Measurements from ENCODE around the gene TXNRD2.
A peak's percentile ranks its signal among the peaks of the same experiment; 100 is the strongest.

The TXNRD2 gene

DNA sequence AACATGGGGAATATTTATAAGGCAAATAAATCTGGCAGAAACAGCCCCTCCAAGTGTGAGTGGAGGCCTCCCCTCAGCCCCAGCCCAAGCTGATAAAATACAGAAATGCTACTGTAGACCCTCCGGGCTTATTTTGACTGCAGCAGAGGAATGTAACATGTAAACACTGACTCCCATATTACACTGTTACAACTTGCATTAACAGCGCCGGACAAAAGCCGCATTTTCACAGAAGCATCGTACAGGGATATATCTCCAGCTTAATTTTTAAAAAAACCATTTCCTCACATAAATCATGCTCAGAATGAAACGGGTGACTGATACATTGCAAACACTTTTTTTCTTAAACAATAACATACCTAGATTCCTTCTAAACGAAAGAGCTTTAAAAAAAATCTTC, 36.7 kb downstream of the TXNRD2 start:
- no peak for DNase-seq (ENCODE audit: low spot score)

DNA sequence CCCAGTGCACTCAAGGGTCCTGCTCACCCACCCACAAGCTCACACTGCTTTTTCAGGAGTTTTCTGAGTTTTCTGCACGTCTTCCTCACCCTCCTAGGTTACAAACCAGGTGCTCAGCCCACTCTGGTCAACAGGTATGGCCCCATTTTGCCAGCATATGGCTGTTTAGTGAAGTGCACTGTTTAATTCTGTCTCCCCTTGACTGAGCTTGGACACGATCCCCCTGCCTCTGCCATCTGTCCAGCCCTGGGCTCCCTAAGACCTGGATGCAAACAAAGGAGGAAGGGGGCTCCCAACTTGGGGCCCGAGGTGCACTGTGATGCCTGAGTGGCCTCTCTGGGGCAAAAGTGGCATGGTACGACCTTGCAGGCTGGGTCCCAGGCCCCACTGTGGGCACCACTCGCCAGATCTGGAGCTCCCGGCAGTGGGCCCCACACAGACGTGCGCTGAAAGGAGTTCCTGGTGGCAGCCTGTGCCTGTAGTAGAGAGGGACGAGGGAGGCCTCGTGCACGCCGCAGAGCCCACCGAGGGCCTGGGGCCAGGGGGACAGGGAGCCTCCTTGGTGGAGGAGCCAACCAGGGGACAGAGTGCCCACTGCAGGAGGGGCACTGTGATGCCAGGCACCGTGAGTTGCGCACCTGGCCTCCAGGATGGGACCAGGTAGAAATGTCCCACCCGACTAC, 37.3 kb downstream of the TXNRD2 start:
- no peak for DNase-seq (ENCODE audit: low spot score)

GRCh38 chr22:19903513-19903912, 38.1 kb downstream of the TXNRD2 start:
- no peak for DNase-seq (ENCODE audit: low spot score)

DNA sequence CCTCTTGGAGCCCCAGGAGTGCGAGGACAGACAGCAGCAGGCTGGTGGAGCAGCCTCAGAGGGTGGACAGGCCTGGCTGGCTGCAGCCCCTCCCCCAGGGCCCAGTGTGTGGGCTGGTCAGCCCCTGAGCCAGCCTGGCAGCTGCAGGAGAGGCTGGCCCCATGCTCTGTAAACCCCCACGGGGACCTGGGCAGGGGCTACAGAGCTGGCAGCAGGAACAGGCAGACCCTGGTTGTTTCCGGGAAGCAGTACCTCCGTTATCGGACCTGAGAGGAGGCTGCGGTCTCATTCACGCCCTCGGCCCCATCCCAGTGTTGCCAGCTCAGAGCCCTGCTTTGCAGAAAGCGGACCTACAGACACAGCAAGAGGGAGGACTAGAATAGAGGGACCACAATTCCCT, 38.6 kb downstream of the TXNRD2 start:
- no peak for DNase-seq (ENCODE audit: low spot score)

- DNase-seq (ENCODE audit: low spot score) = no peak
Measured at GRCh38 chr22:19902245-19902715, 39.3 kb downstream of the TXNRD2 start.

DNA sequence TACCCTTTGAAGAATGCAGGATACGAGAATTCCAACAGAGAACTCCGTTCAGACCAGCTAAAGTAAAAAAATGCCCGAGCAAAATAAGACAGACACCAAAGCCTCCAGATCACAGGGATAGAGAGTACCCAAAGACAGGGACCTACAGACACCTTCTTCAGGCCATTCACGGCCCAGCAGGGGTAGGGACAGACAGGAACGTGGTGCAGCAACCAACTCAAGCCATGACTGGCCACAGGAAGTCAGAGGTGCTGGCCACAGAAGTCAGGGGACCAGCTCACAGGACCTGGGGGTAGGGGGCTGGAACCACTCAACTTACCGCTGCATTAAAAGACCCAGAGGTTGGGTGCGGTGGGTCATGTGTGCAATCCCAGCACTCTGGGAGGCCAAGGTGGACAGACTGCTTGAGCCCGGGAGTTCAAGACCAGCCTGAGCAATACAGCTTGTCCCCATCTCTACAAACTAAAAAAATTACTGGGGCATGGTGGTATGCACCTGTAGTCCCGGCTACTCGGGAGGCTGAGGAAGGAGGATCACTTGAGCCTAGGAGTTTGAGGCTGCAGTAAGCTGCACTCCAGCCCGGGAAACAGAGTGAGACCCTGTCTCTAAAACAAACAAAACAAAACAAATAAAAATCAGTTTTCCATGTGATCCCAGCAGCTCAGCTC, 39.9 kb downstream of the TXNRD2 start:
- no peak for DNase-seq (ENCODE audit: low spot score)

- DNase-seq (ENCODE audit: low spot score) = no peak
Measured at GRCh38 chr22:19900707-19901436, 40.7 kb downstream of the TXNRD2 start.

- no peak for DNase-seq (ENCODE audit: low spot score)
Measured at GRCh38 chr22:19898831-19899567, 42.6 kb downstream of the TXNRD2 start.

GRCh38 chr22:19898145-19898544, 43.5 kb downstream of the TXNRD2 start:
- no peak for DNase-seq (ENCODE audit: low spot score)

- no peak for DNase-seq (ENCODE audit: low spot score)
Measured at GRCh38 chr22:19897726-19898125, 43.9 kb downstream of the TXNRD2 start.

- DNase-seq (ENCODE audit: low spot score) = no peak
Measured at GRCh38 chr22:19896665-19897355, 44.8 kb downstream of the TXNRD2 start.

DNA sequence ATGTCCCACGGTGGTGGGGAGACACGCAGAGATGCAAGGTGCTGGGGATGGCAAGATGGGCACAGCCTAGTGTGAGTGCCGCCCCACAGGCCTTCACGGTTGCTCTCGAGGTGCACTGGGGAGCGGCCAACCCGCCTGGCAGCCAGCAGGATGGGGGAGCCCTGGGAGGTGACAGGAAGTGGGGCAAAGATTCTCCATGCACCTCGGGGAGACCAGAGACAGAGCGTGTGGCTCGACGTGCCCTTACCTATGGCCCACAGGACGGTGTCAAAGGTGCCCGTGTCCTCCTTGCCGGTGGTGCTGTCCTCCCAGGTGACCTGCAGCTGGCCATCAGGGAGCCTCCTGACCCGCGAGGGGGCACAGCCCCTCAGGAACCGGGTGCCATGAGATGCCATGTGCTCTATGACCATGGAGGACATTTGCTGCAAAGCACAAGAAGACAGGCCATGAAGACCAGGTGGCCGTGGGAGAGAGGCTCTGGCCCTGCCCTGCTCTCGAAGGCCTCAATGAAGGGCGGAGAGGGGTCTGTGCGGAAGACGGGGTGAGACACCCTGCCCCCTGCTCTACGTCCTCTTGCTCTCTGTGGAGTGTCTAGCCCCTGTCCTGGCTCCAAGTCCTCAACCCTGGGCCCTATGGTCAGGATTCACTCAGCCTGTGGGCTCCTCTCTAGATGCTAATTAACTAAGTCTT, 46.3 kb downstream of the TXNRD2 start:
- DNase-seq (ENCODE audit: low spot score) = no peak

DNA sequence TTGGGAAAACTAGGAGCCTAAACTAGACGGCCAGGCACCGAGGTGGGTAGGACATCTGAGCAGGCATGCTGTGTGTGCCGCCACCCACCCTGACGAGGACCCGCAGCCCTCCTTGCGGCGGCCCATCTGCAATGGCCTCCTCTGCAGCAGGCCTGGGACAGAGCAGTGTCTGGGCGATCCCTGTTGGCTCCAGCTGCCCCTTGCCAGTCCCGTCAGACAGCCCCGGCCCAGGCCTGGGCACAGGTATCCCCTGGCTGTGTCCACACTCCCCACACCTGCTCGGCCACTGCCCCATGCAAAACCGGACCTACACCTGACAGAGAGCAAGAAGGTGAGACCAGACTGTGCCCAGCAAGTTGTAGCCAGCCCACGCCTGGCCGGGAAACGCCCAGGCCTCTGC, 48.3 kb downstream of the TXNRD2 start:
- DNase-seq (ENCODE audit: low spot score) = no peak

- no peak for DNase-seq (ENCODE audit: low spot score)
Measured at GRCh38 chr22:19892925-19893324, 48.7 kb downstream of the TXNRD2 start.

- no peak for DNase-seq (ENCODE audit: low spot score)
Measured at GRCh38 chr22:19892257-19892879, 49.2 kb downstream of the TXNRD2 start.

DNA sequence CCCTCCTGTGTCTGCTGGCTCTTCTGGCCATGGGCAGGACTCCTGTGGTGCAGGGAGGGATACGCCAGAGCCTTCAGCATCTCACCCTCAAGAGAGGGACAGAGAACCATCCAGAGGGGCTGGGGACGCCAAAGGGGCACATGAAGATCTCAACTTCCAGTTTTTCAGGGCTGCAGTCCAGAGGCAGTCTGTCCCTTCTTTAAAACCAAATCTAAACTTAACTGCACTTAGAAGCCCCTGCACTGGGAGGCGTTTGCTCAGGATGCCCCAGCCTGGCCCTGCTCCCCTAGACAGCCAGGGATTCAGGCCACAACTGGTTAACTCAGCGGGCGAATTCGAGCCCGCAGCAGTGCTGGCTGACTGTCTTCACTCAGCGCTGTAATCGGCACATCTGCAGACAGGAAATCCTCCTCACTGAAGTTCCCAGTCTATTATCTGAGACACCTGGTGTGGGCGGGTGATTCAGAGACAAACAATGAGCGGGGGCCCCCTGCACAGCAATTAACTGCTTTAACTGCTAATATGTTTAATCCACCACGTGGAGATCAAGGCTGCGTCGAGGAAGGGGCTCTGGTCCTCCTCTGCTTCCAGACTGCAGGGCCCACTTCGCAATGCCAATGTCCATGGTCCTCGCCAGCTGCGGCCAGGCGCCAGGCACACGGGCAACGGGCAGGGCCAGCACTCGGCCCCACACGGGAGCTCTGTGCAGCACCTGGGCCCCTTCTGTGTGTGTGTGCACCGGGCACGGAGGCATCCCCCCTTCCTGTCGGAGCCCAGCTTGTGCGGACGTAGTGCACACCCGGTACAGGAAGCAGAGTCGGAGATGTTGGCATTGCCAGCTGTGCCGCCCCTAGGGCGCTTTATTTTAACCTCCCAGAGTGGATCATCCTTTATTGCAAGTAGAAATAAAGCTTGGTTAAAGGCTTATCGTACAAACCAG, 50.0 kb downstream of the TXNRD2 start:
- DNase-seq (ENCODE audit: low spot score) = peak; percentile 87

- no peak for DNase-seq (ENCODE audit: low spot score)
Measured at GRCh38 chr22:19890502-19891316, 50.9 kb downstream of the TXNRD2 start.

DNA sequence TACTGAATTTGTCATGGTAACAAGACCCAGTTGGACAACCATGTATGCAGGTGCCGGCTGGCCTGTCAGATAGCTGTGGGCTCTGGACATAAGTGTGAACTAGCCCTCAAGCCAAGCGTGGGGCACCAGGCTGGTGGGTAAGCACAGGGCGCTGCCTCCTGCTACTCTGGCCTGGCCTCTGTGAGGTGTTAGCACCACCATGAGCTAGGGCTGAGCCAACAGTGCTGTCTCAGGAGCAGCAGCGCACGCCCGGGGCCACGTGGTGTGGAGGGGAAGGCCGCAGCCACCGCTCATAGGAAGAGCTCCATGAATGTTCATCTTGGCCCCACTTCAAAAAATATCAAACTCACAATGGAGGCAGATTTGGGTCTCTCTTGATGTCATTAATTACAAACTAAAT, 51.7 kb downstream of the TXNRD2 start:
- no peak for DNase-seq (ENCODE audit: low spot score)

All from GM03348 (cell line).